Spinal cord (tissue), 10 donors: ENCODE measurements around the gene TNIK. TPM values are rescaled to one million over a fixed set of nuclear protein-coding genes. Genes with fewer than 3 reads are reported as not detected.
"Not testable (repeated sequence)": the region's sequence is repeated elsewhere in the genome, so short reads cannot be mapped to it uniquely, and the experiment has no call there.

Experiments used
- DNase-seq, 6 donors: peaks; one replicate each; pipeline versions ENCODE4 v3.0.0 to v3.0.0-alpha.2; 2013 to 2015; ENCODE audit warnings: low spot score in 6 of 6, low read depth in 4 of 6
- H3K27ac ChIP-seq: one replicate; pipeline ENCODE4 v1.5.1; 2013; ENCODE audit warnings: low read depth, low read length, control low read depth
- H3K27me3 ChIP-seq: one replicate; pipeline ENCODE4 v1.6.1; 2013; ENCODE audit warnings: low read length; ENCODE audit not compliant: control insufficient read depth, insufficient read depth
- H3K36me3 ChIP-seq: one replicate; pipeline ENCODE4 v1.6.1; 2013; ENCODE audit warnings: low read length; ENCODE audit not compliant: control insufficient read depth, insufficient read depth
- H3K4me1 ChIP-seq: one replicate; pipeline ENCODE4 v1.6.1; 2013; ENCODE audit warnings: low read length; ENCODE audit not compliant: control insufficient read depth, insufficient read depth
- H3K4me3 ChIP-seq: one replicate; pipeline ENCODE4 v1.5.1; 2013; ENCODE audit warnings: low read depth, low read length, control low read depth
- H3K9me3 ChIP-seq: one replicate; pipeline ENCODE4 v1.6.1; 2013; ENCODE audit warnings: low read length; ENCODE audit not compliant: control insufficient read depth, insufficient read depth
- WGBS: methylation state at CpG from one replicate; pipeline ENCODE4 v1.1.5; 2013; ENCODE audit warnings: missing lambda C conversion rate; ENCODE audit not compliant: insufficient coverage; 5-methylcytosine and 5-hydroxymethylcytosine counted together
- polyA plus RNA-seq, 2 donors: library from polyadenylated mRNA; unstranded; fragments of 120-200 nt; gene quantifications; one replicate each; pipeline ENCODE4 v1.2.1, GENCODE V29; 2013; ENCODE audit not compliant: insufficient read length in 2 of 2
- total RNA-seq, 2 donors: library from RNA; depleted of rRNA in 1 of 2; stranded (reverse); fragments of 120-200 nt in 1 of 2; fragments of >200 nt in 1 of 2; gene quantifications; one replicate each; pipeline versions ENCODE4 v1.2.3 to v1.2.4, GENCODE V29; 2013 to 2014
- donor health status: healthy.

TNIK gene
- total and polyA plus RNA-seq, 4 donors: 38.3 to 105 (median 88.5) TPM

GRCh38 chr3:171429635-171430034 lies 30.6 kb downstream of the TNIK start:
- Histone ChIP-seq H3K9me3 (no peaks in the 10 kb centered on the region), H3K4me3 (no peak overlapping the region), H3K27ac (no peak overlapping the region), H3K36me3 (no peaks in the 10 kb centered on the region), H3K4me1 (no peaks in the 10 kb centered on the region), H3K27me3 (no peaks in the 10 kb centered on the region)
- no peak for DNase-seq
- WGBS: 80% methylated on average over 2 of the region's 2 CpGs

DNA sequence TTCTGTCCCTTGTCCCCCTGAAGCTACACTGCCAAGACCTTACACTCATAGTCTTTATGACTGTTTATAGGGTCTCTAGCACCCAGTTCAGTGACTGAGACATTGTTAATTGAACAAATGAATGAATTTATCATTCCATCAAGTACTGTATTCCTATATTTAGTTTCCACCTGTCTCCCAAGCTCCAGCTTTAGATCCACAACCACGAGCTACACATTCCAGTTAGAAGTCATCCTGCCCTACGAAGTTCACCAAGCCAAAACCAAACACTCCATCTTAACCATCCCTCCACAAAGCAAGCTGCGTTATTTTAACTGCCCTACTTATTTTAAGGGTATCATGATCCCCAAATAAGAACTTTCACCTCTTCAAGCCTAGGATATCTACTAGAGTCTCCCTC lies 31.3 kb downstream of the TNIK start:
- DNase-seq: no peak
- Histone ChIP-seq H3K27ac (no peak overlapping the region), H3K27me3 (no peaks in the 10 kb centered on the region), H3K36me3 (no peaks in the 10 kb centered on the region), H3K9me3 (no peaks in the 10 kb centered on the region), H3K4me3 (no peak overlapping the region), H3K4me1 (no peaks in the 10 kb centered on the region)
- WGBS: 83% methylated on average over 3 of the region's 3 CpGs

GRCh38 chr3:171428321-171428787 lies 31.9 kb downstream of the TNIK start:
- DNase-seq: no peak
- no peaks in the 10 kb centered on the region for H3K36me3 ChIP-seq

GRCh38 chr3:171427771-171428320 lies 32.4 kb downstream of the TNIK start:
- Histone ChIP-seq H3K27me3 (no peaks in the 10 kb centered on the region), H3K36me3 (no peaks in the 10 kb centered on the region), H3K9me3 (no peaks in the 10 kb centered on the region), H3K4me1 (no peaks in the 10 kb centered on the region), H3K4me3 (no peak overlapping the region), H3K27ac (no peak overlapping the region)
- 59% methylated on average over 3 of the region's 4 CpGs for WGBS
- DNase-seq: no peak

More at GRCh38 chr3:171428321-171428787, 31.9 kb downstream of the TNIK start:
- Histone ChIP-seq H3K4me3 (no peak overlapping the region), H3K27me3 (no peaks in the 10 kb centered on the region), H3K9me3 (no peaks in the 10 kb centered on the region), H3K27ac (no peak overlapping the region), H3K4me1 (no peaks in the 10 kb centered on the region)
- 39% methylated on average over 4 of the region's 4 CpGs for WGBS

DNA sequence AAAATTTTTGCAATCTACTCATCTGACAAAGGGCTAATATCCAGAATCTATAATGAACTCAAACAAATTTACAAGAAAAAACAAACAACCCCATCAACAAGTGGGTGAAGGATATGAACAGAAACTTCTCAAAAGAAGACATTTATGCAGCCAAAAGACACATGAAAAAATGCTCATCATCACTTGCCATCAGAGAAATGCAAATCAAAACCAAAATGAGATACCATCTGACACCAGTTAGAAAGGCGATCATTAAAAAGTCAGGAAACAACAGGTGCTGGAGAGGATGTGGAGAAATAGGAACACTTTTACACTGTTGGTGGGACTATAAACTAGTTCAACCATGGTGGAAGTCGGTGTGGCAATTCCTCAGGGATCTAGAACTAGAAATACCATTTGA lies 36.1 kb downstream of the TNIK start:
- H3K9me3 ChIP-seq, DNase-seq, H3K27ac ChIP-seq, H3K4me3 ChIP-seq, H3K36me3 ChIP-seq, H3K4me1 ChIP-seq, H3K27me3 ChIP-seq: not testable (repeated sequence)
- no CpG with 5 or more reads among the region's 2 CpGs for WGBS

GRCh38 chr3:171422855-171423254 lies 37.4 kb downstream of the TNIK start:
- H3K27ac ChIP-seq, H3K4me1 ChIP-seq, H3K4me3 ChIP-seq, DNase-seq, H3K27me3 ChIP-seq, H3K9me3 ChIP-seq, H3K36me3 ChIP-seq: not testable (repeated sequence)
- WGBS: no CpG with 5 or more reads among the region's 2 CpGs

- Histone ChIP-seq H3K27ac (no peak overlapping the region), H3K36me3 (no peaks in the 10 kb centered on the region), H3K4me3 (no peak overlapping the region), H3K27me3 (no peaks in the 10 kb centered on the region), H3K4me1 (peaks cover 4% of the 10 kb centered on the region), H3K9me3 (no peaks in the 10 kb centered on the region)
- DNase-seq: no peak
- WGBS: no CpG with 5 or more reads among the region's 5 CpGs
These were observed 39.5 kb downstream of the TNIK start for GRCh38 chr3:171420667-171421066.

GRCh38 chr3:171419457-171419856 lies 40.7 kb downstream of the TNIK start:
- no peak overlapping the region for H3K4me3 ChIP-seq
- no peaks in the 10 kb centered on the region for H3K9me3 ChIP-seq
- DNase-seq: no peak
- no peak overlapping the region for H3K27ac ChIP-seq
- peaks cover 4% of the 10 kb centered on the region for H3K4me1 ChIP-seq
- H3K27me3 ChIP-seq: no peaks in the 10 kb centered on the region
- no peaks in the 10 kb centered on the region for H3K36me3 ChIP-seq
- no CpG with 5 or more reads among the region's 3 CpGs for WGBS

DNA sequence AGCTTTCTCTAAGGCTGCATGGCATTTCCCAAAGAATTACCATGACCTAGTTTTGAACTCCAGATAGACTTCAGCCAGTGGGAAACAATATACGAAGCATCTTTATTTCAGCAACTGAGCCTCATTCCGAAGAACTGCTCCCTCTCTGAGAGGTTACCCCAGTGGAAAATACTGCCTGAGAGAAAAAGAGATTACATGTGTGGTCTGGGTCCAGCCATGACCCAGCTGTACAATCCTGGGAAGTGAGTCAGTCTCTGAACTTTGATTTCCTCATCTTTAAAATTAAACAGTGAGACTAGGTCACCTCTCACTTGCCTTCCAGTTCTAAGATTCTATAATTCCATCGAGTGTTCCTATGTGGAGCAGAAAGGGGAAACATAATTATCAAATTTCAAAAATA lies 42.4 kb downstream of the TNIK start:
- H3K27ac ChIP-seq: no peak overlapping the region
- DNase-seq: no peak
- H3K9me3 ChIP-seq: no peaks in the 10 kb centered on the region
- peaks cover 4% of the 10 kb centered on the region for H3K4me1 ChIP-seq
- 20% methylated on average over 2 of the region's 3 CpGs for WGBS
- no peaks in the 10 kb centered on the region for H3K36me3 ChIP-seq
- no peak overlapping the region for H3K4me3 ChIP-seq
- H3K27me3 ChIP-seq: no peaks in the 10 kb centered on the region

- Histone ChIP-seq H3K4me1 (peaks cover 4% of the 10 kb centered on the region), H3K36me3 (no peaks in the 10 kb centered on the region), H3K27ac (no peak overlapping the region), H3K4me3 (no peak overlapping the region), H3K27me3 (no peaks in the 10 kb centered on the region), H3K9me3 (no peaks in the 10 kb centered on the region)
- WGBS: no CpG with 5 or more reads among the region's 1 CpG
- no peak for DNase-seq
These were observed 43.1 kb downstream of the TNIK start for GRCh38 chr3:171417137-171417536.
